ENCODE data around the gene CUEDC1.

Gene CUEDC1

DNA sequence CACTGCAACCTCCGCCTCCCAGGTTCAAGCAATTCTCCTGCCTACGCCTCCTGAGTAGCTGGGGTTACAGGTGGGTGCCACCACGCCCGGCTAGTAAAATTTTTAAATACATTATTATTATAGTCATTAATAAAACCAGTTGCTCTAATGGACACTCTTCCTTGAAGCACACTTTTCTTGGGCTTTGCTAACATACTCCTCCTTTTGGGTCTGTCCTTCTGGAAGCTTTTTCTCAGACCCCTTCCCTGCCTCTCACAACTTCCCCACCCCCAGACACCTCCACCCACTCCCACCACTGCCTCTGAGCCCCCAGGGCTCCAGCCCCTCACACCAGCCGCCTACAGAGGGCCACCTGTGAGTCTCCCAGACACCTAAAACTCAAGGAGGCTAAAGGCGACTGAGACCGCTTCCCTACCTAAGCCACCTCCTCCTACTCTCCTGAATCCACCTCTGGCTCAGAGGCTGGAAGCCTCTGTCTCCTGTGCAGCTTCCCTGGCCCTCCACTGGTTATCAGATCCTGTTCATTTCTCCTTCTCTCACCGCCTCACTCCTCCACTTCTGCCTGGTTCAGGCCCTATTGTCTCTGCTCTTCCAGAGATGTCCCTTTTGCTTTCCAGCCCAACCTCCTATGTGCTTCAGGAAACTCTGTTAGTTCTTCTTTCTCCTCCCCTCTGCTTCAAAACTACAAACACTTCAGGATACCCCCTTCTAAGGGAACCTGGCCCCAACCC lies 2.1 kb upstream of the CUEDC1 start:
- DNase-seq, result no peak

DNA sequence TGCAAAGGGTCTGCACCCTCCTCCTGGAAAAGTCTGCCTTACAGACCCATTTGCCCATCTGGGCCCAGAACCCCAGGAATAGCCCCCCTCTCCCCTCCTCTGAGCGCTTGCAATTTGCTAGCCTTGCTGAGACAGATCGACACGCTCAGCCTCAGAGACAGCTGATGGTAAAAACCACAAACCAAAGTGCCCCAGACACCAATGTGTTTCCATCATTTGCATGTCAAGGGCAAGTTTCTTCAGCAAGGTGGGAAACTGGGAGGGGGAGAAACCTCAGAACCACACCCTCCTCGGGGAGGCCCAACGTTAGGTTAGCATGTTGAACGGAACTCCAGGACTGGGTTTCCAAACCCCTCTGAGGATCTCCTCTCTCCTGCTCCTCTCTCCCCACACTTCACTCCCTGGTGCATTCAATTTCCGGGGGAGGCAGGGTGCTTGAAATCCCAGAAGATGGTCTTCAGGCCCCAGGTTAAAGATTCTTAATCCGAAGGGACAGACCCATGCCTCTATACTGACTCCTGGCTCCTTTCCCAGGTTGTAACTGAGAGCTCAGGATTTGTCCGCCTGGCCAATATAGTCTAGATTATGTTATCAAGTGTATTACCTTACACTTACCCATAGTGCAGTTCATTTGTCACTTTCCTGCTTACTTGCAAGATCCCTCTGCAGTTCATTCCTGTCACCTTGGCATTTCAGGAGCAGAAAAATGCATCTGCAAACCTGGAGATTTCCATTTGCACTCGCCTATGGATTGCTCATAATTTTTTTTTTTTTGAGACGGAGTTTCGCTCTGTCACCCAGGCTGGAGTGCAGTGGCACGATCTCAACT lies 1.3 kb upstream of the CUEDC1 start:
- DNase-seq, result no peak

DNA sequence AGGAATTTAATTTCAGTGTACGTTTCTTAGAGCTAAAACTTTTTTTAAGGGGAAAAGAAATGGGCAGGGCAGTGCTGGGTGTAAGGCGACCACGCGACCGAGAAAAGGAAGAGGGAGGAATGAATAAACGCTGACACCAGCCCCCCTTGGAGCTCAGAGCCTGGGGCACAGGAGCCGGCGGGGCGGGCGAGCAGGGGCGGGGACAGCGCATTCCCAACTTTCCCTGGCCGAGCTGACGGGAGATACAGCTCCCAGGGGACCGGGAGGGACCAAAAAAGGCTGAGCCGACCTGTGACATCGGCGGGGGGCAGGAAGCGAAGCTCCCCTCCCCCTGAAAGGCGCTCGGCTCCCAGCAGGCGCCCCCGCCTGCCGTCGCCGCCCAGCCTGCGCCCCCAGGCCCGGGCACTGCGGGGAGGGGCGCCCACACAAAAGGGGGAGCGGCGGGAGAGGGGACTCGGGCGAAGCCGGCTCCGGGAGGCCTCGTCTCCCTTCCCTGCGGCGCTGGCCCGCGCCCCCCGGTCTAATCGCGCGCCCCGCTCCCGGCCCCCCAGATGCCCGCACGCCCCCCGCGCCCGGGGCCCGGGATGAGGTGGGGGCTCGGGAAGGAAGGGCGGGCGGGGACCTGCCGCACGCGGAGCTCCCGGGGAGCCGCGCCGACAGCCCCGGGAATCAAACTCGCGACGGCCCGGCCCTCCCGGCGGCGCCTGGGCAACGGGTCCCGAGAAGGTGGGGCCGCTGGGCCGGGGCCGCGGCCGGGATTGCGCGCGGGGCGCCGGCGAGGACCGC lies 622 bp downstream of the CUEDC1 start:
- peak in 1 of 2 experiments; percentile 44 for DNase-seq

DNA sequence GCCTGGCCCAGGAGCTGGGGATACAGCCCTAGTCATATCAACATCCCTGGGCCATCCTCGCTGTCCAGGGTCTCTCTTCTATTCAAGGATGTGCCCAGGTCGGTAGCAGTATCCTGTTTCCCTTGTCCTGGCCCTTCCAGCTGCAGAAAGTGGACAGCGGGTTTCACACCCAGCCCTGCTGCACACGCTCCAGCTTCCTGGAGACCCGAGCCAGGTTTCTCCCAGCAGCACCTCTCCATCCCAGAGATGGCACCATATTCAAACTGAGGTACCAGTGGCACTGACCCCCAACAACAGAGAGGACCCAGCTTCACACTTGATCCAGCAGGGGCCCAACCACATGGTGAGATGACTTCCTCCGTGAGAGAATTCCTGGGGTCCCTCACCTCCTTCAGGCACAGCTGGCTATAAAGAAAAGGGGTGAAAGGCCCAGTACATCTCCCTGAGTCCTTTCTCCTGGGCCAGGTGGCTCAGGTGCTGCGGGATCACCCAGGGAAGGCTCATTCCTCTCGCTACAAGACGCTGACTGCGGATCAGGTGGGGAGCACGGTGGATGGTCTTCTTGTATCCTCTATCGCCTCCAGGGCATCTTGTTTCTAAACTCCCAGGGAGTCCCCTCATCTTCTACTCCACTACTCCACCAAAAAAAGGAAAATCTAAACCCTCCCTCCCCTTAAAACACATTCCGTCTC lies 1.4 kb downstream of the CUEDC1 start:
- no peak for DNase-seq

DNA sequence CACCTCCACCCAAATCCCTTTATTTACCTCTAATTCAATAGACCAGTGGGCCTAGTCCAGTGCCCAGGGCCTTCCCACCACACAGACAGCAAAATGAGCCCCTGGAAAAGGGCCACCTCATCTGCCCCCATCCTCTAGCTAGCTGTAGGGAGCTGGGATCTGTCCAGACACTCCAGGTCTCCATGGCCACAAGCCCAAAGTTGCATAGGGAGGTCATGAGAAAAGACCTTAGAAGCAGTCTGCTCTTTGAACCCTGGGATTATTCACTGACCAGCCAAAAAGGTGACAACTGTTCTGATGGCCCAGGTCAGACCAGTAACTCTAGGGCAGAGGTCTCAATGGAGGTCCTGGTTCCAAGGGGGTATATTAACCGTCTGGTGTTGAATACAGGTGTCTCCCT lies 2.0 kb downstream of the CUEDC1 start:
- no peak for DNase-seq

DNA sequence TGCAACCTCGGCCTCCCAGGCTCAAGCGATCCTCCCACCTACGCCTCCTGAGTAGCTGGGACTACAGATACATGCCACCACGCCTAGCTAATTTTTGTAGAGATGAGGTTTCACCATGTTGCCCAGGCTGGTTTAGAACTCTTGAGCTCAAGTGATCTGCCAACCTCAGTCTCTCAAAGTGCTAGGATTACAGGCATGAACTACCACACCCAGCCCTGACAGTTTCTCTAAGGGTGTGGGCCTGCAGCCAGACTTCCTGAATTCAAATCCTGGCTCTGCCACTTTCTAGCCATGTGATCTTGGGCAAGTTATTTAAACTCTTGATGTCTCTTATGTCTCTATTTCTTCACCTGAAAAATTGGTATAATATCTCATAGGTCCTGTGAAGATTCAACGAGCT lies 5.6 kb downstream of the CUEDC1 start:
- peak in 1 of 2 experiments; percentile 10 for DNase-seq

DNA sequence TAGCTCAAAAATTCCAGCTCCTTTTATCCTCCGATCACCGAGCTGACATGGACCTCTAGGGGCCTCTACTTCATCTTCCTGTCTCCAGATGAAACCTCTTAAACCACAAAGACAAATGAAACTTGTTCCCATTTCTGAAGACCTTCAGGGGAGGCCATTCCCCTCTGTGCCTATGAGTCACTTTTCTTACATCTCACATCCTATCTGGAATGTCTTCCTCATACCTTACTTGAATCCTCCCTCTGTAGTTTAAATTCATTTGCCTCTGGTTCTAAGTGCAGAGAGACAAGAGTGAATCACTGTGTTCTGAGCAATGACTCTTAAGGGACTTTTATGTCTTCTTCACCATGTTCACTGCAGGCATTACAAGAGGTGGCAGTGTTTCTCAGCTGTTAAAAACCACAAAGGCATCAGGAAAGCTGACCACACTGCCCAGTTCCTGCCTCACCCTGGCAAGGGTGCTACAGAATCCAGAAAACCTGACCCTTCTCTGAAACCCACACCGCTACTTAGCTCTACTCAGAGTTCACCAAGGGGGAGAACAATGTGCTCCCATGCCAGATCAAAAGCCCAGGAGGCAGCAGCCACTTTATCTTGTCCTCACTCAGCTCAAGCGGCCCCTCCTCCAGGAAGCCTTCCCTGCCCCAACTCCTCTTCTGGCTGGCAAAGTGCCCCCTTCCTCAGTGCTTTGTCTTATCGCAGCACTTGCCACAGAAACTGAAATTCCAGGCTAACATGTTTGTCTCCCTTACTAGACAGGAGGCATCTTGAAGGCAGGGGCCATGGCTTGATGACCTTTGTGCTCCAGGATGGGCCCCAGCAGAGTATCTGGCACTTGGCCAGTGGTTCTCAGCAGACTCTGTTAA lies 6.4 kb downstream of the CUEDC1 start:
- peak; percentile 83 to 94 for DNase-seq

DNA sequence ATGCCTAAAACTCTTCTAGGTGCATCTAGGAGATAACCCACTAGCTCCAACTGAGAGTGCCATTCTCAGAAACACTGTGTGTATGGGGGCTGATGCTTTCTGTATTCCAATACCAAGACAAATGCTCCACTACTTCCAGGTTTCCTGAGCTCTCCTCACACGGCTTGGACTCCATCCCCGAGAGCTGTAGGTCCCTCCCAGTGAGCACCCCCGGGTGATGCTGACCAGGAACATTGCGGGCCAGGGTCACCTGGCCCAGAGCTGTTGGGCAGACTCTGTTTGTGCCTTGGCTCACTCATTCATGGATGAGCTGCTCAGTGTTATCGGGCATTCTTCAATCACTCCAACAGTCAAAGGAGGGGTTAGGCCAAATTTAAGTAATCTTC lies 7.0 kb downstream of the CUEDC1 start:
- no peak for DNase-seq

DNA sequence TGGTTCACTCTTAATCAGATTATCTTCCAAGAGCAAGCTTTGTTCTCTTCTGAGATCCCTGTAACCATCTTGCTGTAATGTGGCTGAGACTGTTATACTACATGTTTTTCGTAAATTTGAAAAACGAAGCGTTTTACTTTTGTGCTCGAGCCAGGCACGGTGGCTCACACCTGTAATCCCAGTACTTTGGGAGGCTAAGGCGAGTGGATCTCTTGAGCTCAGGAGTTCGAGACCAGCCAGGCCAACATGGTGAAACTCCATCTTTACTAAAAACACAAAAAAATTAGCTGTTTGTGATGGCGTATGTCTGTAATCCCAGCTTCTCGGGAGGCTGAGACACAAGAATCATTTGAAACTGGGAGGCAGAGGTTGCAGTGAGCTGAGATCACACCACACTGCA lies 7.8 kb downstream of the CUEDC1 start:
- no peak for DNase-seq

DNA sequence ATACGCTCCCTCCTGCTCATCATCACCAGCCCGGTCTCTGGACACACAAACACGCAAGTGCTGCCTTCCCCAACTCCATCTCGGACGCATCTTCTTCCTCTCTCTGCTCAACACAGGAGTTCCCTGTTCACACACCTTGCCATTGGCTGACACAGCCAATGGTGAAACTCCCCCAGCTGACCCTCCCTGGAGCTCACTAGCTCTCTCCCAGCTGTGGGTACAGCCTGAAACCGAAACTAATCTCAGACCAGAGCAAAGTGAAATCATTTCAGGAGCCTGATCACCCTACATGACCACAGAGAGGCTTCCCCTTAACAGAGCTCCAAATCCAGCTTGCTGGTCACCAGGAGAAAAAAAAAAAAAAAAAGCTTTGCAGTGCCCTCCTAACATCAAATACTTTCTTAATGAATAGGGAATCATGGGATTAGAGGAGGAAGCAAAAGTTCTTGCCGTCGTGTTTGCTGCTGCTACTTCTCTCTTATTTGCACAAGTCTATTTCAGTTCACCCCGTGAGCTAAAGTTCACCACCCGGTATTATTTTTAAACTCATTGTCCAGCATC lies 8.3 kb downstream of the CUEDC1 start:
- peak in 1 of 2 experiments; percentile 13 for DNase-seq

DNA sequence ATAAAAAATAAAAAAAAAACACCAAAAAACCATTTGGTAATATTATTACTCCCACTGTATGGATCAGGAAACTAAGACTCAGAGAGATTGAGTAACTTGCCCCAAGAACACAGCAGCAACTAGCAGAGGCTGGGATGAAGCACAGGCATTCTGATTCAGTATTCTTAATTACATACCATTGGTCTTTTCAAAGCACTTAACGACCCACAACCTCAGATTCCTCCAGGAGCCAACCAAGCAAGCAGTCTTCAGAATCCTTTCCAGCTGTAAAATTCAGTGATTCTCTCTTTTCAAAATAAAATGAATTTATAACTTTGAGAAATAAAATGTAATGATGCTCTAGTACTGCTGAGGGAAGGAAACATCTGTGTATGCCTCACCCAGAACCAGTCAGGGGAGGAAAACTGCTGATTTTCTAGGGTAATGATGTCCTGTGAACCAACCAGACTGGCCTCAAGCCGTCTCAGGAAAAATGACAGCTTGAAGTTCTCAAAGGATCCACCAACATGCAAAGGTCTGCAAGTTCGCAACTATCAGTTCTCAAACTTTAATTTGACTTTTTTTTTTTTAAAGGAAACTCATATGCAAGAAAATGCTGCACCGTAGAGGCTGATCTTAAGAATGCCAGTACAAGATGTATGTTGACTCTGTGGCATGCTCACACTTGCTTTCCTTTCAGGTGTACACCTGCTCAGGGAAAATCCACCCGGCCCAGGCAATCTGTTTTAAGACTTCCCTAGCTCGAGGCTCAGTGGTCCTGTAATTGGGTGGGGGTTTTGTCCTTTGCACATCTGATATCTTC lies 9.0 kb downstream of the CUEDC1 start:
- no peak for DNase-seq

DNA sequence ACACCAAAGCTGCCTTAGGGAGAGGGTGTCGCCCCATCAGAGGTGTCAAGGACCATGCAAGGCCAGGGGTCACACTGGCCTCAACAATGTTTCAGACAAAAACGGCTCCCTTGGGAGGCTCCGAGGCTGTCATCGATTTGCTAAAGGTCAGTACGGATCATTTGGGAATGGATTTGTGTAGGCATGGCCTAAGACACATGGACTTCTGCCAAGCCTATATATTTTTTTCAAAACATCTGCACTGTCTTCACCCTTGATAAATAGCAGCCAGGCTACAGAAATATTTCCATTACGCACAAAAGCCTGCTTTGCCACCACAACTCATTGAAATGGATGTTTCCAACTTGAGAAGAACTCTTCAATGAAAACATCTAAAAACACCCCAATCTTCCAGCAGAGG lies 10.3 kb downstream of the CUEDC1 start:
- no peak for DNase-seq

DNA sequence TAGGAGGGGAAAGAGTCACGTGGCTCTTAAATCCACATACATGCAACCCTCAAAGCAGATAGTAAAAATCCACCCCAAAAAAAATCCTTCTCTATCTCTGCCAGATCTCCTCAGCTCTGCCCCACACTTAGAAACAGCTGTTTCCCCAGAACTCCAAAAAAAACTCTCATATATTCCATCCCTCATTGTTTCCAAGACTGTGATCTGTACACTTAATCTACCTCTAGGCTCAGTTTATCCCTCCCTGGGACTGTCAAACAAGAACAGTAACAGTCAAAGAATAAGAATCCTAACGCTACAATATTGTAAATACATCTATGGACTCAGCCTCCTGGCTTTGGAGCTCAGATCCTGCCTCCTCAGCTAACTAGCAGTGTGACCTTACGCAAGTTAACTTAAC lies 11.6 kb downstream of the CUEDC1 start:
- DNase-seq, result no peak

DNA sequence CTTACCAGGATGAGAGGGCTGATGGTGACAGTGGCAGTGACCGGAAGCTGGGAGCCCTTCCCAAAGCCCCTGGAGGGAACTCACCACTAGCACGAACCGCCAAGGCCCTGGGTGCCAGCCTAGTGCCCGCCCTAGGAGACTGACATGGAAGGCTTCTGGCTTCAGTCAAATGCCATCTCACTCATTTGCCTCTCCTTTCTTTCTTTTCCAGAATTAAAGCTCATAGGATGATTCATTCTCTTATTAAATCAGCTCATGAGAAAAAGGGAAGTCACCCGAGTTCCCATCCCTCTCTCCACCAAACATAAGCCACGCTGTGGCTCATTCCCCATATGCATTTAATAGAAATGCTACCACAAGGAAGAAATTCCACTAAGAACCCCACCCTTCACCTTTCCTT lies 12.1 kb downstream of the CUEDC1 start:
- DNase-seq, result no peak

DNA sequence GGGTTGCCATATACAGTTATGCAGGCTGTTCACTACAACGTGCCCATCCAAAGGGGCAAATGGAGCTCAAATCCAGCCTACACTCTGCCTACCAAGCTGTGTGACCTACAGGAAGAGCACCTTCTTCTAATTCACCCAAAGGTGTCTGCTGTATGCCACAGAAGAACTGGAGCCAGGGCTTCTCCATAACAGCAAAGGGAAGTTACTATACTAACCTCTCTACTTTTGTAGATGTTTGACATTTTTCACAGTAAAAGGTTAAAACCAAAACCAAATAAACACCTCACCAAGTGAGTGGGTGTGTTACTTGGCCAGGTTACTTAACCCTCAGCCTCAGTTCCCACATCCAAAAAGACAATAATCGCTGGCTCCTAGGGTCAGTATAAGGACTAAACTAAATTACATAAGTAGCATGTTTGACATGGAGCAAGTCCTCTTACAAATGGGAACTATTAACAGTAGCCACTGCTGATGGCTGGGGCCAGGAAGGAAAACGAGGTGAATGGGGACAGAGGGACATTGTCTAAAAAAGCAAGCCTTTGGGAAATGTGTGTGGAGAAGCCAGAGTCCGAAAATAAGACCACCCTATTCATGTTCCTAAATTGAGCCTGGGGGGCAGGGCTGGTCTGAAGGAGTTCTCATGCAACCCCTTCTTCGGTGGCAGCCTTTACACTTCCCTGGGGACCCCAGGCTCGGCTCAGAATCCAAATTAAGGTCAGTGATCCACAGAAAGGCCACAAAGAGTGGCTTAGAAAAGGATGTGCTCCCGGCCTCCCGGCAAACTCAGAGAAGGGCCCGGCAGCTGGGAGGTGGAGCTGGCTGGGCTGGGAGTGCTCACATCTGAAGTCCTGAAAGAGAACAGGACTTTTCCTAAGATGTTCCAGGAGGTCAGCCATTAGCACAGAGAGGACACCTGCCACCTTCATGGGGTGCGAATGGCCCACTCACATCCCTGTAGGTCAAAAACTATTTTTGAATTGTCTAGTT lies 13.5 kb downstream of the CUEDC1 start:
- DNase-seq, result no peak

DNA sequence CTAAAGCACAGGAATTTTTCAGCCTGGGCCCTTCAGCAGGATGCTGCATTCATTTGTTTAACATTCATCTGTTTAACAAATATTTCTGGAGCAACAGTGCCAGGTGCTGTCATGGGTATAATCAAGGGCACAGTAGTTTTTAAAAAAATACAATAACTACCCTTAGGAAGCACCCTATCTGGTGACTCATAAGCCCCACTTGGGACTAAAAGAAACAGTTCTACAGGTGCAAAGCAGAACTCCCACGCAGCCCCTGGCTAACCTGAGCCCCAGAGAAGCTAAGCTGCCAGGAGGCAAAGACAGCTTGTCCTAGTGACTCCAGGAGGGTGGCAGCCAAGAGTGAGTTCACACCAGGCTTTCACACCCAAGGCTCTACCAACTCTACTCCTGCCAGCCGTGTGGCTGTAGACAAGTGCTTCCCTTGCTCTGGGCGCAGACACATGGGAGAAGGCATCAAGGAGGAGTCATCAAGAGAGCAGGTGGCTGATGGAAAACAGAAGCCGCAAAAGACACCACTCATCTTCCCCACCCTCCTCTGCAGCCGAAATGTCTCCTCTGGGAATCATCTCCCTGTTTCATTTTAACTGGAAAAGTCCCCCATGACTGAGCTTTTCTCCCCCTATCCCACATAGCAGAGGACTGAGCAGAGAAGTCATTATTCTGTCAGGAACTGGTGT lies 14.4 kb downstream of the CUEDC1 start:
- no peak for DNase-seq

DNA sequence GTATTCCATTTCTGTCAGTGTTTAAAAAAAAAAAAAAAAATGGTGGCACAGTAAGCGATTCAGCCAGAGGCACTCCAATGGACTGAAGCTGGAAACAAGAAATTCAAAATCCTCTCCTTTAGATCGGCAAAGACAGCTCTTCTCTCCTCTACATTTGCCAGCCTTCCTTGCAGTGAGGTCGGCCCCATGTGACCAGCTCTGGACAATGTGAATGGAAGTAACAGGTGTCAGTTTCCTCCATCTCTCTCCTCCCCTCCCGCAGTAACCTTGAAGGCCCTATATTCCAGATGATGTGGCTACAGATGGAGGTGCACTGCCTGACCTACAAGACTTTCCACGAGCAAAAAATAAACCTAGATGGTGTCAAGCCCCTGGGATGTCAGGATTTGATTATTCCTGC lies 15.0 kb downstream of the CUEDC1 start:
- no peak for DNase-seq

DNA sequence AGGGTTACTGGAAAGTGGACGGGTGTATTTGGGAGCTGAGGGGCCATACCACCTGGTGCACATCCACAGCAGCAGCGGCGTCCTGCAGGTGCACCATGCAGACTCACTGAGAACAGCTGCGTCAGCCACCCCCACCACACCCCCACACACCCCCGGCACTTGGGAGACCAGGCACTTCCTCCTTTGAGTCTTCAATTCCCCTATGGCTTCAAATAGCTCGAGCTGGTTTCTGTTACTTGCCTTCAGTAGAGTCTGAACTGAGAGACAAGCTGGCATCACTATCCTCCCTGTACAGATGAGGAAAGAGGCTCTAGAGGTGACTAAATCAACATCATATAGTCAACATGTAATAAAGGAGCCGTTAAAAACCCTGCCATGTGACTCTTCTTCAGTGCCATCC lies 15.4 kb downstream of the CUEDC1 start:
- no peak for DNase-seq

DNA sequence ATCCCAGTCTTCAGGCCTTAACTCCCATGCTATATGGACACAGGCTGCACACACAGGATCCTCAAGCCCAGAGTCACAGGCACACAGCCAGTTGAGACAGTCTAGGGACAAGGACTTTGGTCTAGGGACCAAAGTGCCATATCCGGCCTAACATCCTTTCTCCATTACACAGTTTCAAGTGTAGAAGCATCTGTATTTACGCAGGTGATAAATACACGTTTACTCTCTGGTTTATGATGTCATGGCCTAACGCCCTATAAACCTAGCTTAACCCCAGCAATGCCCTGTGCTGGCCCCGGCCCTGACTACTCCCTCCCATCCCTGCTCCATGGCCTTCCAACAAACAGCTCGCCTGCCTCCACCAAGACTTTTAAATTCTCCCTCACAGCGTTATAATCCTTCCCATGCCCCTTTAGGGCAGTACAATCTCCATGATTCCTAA lies 17.1 kb downstream of the CUEDC1 start:
- DNase-seq, result no peak
